HG02610 (cell line): ENCODE data around the gene OCA2.
"Not testable (repeated sequence)": the region's sequence is repeated elsewhere in the genome, so short reads cannot be mapped to it uniquely, and the experiment has no call there.

Experiments
- ATAC-seq: cut with Tn5 transposase; IDR thresholded peaks from one replicate; pipeline ENCODE4 v1.9.1; 2021; ENCODE audit warnings: mild to moderate bottlenecking, moderate library complexity; ENCODE audit not compliant: unreplicated experiment

The OCA2 gene

DNA sequence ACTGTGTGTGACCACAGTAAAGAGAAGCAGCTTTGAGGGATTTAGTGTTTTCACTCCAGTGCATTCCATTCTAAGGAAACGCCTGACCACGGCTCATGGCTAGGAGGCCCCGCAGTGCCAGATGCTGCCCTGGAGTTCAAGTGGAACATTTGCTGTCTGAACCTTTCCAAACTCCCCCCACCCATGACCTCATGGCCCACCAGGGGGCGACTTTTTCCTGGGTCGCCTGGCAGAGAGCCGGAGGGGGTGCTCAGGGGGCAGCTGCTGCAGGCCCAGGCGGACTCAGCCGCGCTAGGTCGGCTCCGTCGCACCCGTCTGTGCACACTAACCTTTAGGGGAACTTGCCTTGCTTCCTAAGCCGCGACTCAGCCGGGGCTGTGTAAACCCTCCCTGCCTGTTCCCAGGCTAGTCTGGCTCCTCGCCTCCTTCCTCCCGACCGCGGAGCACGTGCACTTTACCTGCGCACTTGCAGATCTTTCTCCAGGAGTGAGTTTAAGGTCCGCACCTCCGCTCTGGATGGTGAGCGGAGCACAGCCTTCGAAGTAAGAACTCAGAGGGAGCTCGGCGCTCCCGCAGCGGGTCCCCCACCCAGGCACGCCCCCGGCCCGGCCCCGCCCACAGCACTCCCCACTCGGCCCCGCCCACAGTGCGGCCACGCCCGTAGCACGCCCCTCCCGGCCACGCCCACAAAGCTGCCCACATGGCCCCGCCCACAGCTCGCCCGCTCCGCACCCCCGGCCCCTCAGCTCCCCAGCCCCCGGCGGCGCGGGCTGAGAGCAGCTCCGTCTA, at the start of gene OCA2:
OCA2 (minus strand) TSS at position 550 of the 789 bp plus-strand sequence. CDS start 17,441 bp downstream, outside the sequence.
- ATAC-seq = no peak

DNA sequence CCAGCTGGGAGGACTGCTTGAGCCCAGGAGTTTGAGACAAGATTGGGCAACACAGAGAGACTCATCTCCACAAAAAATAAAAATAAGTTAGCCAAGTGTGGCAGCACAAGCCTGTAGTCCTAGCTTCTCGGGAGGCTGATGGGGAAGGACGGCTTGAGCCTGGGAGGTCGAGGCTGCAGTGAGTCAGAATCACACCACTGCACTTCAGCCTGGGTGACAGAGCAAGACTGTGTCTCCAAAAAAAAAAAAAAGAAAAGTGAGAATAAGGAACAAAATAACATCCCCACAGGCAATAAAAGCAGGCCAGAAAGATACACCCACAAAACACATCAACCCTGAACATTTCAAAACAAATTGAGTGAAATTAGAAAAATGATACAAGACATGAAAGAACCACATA, 48.7 kb upstream of the OCA2 start:
- ATAC-seq = no peak

DNA sequence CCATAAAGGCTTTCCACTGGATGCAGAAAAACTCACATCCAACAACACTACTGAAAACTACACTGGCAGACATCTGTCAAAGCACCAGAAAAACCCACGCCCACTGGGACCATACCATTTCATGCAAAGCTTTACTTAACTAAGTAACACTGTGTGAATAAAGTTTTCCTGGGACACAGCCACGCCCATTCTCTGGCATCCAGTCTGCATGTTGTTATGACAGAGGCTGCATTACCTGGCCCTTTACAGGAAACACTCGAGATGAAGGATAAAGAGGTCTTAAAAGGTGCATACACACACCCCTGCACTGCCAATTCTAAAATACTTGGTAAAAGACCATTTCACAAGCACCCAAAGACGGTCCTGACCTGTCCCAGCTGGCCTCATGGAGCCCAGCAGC, 46.3 kb upstream of the OCA2 start:
- ATAC-seq = not testable (repeated sequence)

DNA sequence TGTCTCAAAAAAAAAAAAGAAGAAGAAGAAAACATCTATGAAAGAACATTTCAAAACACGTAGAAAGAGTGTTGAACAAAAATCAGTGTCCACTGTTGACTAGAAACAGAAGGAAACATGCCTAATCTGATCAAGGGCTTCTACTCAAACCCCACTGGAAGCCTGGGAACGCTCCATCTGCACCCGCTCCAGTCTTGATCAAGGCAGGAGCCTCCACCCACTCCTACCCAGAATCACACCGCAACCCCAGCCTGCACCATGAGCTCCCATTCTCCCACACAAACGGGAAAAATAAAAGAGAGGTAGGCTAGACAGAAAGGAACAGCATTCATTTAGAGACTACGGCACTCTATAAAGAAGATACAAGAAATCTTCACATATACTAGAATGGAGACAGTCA, 40.9 kb upstream of the OCA2 start:
- no peak for ATAC-seq

DNA sequence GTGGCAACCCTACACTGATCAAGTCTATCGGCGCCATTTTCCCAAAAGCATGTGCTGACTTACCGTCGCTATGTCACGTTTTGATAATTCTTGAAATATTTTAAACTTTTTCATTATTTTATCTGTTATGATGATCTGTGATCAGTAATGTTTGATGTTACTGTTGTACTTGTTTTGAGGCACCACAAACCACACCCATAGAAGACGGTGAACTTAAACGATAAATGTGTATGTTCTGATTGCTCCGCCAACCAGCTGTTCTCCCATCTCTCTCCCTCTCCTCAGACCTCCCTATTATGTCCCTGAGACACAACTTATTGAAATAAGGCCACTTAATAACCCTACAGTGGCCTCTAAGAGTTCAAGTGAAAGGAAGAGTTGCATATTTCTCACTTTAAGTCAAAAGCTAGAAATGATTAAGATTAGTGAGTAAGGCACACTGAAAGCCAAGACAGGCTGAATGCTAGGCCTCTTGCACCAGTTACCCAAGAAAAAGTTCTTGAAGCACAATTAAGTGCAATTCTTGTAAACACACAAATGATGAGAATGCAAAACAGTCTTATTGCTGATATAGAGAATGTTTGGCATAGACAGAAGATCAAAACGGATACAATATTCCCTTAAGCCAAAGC, 38.4 kb upstream of the OCA2 start:
- ATAC-seq = not testable (repeated sequence)

DNA sequence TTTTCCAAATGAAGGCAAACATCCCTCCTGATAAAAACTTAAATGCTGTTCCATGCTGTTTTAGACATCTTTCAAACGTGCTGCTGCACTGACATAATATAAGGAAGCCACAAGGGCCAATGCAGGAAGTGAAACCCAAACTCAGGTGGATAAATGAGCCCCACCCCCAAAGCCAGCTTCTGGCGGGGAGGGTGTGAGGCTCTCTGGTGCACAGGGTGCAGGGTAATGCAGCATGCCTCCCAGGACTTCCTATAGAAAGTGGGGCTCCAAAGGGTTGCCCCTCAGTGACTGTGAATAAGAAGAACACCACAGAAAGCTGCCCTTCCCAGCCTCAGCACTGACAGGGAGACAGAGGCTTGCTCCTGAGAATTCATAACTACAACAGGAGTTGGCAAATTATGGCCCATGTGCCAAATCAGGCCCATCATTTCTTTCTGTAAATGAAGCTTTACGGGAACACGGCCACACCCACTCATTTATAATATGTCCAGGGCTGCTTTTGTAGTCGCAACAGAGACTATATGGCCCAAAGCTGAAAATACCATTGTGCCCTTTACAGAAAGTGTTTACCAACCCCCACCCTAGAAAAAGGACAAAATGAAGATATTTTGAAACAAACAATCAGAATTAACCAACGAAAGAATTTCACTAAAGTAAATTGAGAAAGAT, 37.3 kb upstream of the OCA2 start:
- peak; percentile 98 for ATAC-seq

DNA sequence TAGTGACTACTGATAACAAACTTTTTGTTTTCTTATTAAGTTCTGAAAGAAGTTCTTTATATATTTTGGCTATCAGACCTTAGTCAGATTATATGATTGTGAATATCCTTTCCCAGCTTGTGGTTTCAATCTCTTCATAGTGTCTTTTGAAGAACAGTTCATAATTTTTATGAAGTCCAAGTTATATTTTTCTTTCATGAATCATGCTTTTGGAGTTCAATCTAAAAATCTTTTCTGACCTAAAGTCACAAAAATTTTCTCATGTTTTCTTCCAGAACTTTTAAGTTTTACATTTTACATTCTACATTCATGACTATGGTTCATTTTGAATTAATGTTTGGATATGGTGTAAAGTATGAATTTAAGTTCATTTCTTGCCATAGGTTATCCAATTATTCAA, 34.2 kb upstream of the OCA2 start:
- ATAC-seq = no peak

DNA sequence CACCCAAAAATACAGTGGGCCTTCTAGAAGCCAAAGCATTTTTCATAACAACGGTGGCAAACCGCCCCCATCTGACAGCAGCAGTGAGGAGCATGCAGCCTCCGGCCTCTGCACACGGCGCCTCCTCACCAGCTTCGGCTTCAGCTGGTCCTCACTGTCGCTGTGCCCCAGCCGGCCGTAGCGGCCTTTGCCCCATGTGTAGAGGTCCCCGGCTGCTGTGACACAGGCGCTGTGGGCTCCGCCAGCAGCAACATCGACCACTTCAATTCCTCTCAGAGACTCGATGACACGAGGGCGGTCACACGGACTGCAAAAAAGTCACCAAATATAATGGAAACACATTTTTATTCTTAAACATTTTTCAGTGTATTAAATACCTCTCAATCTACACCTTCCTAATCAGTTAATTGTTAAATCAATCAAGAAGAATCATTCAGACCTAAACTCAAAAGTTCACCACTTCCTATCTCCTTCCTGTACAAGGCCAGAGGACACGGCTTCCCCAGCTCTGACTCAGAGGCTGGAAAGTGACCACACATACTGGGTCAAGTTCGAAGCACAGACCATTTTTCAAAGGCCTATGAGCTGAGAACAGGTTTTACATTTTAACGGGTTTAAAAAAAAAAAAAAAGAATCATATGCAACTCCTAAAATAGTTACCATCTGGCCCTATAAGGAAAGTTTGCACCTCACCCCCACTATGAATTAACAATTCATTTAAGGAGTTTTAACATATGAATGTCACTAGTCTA, 33.6 kb upstream of the OCA2 start:
- no peak for ATAC-seq

DNA sequence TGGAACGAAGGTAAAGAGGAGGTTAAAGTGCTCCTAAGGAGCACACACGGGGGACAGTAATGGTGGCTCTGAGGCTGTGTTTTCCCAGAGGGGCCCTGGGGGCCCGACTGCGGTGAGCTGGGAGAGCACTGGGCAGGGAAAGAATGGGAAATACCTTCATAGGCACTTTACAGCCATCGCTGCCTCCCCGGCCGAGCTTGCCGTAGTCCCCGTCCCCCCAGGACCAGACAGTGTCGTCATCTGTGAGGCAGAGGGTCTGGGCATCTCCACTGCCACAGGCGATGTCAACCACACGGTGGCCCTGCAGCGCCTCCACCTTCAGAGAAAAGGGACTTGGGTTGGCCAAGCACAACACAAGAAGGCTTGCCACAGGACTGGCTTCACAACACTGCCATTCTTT, 32.8 kb upstream of the OCA2 start:
- ATAC-seq = no peak

DNA sequence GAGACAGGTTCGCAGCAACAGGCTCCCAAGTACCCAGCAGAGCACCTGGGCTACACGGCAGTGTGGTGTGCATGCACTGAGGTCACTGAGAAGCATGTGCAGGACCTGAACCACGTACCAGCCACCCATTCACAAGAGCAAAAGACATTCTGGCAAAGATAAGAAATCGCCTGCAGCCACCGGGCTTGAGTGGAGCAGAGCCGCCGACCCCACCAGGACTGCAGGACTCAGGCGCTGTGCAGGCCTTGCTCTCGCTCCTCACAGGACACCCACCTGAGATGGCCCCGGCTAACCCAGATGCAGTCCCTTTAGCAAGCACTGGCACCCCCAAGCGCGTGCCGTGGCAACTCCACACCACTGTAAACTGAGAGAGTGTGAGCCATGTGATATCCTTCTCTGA, 32.3 kb upstream of the OCA2 start:
- ATAC-seq = no peak

DNA sequence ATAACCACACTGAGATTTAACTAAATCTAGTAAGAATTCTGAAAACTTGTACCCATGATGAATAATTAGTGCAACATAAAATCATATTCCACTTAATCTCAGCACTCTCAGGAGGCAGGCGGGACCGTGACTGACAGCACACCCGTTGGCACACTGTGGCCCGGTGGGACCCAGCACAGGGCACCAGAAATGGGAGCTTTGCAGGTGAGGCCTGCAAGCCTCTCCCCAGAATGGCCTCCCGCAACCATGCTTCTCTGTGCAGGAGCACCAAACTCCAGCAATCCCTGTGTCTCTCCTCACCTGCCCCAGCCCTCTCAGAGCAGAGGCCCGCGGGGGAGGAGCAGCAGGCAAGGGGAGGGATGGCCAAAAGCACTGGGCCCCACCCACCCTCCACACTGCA, 31.5 kb upstream of the OCA2 start:
- ATAC-seq = no peak

DNA sequence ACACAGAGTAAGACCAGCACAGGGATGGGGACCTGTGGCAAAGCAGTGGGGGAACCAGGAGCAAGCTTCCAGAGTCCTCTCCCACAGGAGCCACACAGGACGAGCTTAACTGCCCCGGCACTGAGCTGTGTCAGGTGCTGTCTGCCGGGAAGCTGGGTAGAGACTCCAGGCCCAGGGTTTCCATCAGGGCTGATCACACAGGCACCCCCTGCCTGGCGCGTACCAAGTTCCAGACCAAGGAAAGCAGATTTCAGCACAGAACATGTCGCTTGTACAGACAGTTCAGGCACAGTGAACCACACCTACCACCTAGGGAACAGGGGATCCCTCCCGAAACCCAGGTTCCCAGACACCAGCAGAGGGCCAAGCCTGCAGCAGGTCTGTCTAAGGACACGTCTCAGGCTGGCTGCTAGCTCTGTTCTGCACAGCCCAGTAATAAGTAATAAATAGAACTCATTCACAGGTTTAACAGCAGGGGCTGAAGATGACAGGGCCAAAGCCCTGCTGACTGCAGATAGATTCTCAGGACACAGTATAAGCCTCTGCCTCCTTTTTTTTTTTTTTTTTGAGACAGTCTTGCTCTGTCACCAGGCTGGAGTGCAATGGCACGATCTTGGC, 30.2 kb upstream of the OCA2 start:
- no peak for ATAC-seq

DNA sequence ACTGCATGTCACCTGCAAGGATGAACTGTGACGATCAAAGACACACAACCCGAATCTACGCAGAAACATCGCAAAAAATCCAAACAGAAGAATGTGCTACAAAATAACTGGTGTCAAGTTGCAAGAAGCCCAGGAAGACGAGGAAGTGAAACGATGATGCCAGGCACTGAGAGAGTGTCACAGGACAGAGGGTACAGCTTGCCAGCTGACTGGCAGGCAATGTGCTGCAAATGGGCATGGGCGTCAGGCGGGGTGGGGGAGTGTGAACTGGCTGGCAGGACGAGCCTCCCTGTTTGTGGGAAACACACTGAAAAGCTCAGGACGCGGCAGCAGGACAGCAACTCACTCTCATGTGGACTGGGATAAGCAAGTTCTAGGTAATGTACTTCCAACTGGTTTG, 28.9 kb upstream of the OCA2 start:
- no peak for ATAC-seq

DNA sequence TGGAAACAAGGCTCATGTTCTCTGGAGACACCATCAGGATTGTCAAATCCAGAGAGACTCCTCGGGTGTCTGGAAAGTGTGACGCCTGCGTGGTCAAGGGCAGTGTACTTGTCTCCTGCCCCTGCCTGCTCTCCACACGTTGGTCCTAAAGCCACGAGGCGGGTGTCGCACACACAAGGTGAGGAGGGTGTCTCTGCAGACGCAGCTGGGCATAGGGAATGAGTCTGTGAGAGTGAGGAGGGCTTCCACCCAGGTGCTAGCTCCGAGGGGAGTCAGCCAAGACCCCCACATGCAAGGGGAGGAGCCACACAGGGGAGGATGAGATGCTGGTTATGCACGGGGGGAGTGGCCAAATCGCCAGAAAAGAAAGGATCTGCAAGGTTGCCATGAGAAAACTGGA, 27.9 kb upstream of the OCA2 start:
- ATAC-seq = no peak

DNA sequence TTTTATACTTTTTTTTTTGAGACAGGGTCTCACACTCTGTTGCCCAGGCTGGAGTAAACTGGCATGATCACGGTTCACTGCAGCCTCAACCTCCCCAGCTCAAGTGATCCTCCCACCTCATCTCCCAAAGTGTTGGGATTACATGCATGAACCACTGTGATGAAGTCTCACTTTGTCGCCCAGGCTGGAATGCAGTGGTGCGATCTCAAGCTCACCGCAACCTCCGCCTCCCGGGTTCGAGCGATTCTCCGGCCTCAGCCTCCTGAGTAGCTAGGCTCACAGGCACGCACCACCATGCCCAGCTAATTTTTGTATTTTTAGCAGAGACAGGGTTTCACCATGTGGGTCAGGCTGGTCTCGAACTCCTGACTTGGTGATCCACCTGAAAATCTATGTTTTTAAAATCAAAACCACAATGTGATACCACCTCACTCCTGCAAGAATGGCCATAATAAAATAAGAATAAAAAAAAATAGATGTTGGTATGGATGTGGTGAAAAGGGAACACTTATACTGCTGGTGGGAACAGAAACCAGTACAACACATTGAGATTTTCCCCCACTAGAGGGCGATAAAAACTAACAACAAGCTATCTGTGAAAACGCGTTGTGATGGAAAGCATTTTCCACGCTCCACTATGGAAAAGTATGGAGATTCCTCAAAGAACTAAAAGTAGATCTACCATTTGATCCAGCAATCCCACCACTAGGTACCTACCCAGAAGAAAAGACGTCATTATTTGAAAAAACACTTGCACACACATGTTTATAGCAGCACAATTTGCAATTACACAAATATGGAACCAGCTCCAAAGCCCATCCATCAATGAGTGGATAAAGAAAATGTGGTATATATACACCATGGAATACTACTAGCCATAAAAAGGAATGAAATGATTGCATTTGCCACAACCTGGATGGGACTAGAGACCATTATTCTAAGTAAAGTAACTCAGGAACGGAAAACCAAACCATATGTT, 26.8 kb upstream of the OCA2 start:
- ATAC-seq = no peak

DNA sequence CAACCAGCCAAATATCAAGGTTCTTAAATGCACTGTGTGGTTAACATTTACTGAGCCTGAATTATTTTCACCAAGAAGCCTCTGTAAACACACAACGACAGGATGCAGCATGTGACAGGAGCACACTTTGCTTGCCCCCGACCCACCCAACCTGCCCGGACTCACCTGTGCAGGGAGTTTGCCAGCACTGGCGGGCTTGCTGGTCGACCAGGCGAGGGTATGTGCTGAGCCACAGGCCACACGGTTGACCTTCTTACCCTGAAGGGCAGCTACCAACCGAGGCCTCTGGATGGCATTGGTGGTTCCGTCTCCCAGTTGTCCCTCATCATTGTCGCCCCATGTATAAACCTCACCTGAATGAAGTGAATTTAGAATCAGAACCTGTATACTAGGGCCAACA, 25.7 kb upstream of the OCA2 start:
- no peak for ATAC-seq

DNA sequence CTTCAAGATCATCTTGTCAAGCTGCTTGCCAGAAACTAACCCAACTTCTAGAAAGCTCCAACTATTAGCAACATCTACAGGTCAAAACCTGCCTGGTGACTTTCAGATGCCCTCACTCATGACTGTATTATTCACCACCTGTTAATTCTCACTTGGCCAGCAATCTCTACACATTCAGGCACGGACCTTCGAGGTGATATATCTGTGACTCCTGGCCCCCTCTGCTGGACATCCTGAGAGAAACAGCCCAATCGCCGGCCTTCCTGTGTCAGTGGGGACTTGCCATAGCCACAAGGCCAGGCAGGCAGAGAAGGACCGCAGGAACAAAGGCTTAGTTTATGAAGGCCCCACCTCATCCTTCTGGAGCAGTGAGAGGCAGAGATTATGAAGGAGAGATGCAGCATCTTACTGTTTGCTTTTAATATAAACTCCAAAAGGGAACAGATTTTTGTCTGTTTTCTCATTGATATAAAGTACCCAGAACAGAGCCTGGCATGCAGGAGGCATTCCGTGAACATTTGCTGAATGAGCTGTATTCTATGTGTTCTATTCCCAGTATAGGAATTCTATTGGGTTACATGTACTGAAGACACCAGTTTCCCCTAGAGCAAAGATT, 24.4 kb upstream of the OCA2 start:
- ATAC-seq = no peak

DNA sequence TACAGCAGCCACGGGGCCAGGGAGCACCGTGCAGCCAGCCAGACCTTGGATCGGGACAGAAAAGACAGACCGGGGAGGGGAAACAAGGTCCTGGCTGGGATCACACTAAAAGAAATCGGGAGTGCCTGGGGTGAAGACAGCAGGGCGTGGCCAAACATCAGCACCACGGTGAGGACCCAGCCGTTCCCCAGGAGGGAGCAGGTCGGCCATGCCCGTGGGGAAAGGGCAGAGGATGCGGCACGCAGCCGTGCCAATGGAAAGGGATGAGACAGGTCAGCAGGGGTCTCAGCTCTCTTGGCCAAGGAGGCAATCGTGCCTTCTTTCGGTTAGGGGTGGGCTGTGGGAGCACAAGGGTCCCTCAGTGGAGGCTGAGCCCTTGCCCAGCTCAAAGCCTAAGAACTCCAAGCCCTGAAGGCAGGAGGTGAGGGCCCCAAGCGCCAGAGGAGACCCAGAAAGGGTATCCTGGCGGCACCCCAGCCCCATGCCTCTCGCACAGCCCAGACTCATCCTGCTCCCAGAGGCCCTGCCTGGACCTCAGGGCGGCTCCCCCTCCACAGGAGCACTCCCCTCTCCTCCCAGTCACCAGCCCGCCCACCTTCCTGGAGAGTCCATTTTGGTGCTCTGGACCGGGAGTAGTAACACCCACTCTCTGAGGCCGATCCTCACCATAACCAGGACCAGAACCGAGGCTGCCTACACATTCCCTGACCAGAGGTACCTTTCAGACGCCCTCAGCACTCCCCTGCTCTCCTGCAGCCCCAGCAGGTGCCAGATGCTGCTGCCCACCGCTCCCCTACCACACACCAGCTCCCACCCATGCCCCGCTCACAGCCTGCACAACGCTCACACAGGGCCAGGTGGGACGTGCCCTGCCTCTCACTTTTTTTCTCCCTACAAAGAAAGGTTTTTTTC, 23.2 kb upstream of the OCA2 start:
- no peak for ATAC-seq
